ENCODE measurements around the gene PSME3.
A peak's percentile ranks its signal among the peaks of the same experiment; 100 is the strongest.

The PSME3 gene

DNA sequence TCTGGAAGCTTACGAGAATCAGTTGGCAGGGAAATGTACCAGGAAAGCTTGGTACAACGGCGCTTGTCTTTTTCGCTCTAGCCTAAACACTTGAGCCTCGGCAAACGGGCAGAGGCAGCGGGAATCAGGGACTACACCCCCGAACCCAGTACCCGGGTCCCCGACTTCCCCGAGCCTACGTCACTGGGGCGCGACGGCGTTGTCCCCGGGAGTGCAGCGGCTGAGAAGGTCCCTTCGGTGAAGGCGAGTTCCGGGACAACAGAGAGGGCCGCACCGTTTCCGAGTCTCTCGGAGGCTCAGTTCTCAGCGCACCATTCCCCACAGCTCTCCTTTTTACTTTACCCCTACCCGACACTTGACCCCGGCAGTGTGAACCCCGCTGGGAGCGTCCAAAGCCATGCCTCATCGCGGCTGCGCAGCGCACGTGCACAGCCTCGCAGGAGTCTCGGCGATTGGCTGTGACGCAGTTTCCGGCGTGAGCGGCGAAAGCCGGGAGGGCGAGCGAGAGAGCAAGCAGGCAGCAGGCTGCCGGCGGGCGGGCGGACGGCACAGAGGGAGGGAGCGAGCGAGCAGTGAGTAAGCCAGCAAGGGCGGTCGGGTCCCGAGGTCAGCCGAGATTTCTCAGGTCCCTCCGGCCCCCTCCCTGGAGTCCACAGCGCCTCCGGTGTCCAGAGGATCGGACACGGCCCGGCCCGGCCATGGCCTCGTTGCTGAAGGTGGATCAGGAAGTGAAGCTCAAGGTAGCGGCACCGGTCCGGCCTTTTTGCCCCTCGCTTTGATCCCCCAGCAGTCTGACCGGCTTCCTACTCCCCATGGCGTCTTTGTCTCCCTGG, at the start of gene PSME3:
PSME3 (plus strand) TSS at position 464 of the 833 bp plus-strand sequence; CDS start at position 699, 235 bp downstream.
- DNase-seq, result peak; percentile 93

DNA sequence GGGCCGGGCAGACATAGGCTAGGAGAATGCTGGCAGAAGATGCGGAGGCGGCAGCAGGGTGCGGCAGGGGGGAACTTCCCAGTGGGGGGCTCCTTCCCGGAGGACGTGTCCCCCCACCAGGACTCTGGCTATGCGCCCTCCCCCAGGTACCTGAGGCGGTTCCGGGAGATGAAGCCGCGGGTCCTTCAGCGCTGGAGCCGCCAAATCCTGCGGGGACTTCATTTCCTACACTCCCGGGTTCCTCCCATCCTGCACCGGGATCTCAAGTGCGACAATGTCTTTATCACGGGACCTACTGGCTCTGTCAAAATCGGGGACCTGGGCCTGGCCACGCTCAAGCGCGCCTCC, 49.4 kb upstream of the PSME3 start:
- DNase-seq, result no peak

DNA sequence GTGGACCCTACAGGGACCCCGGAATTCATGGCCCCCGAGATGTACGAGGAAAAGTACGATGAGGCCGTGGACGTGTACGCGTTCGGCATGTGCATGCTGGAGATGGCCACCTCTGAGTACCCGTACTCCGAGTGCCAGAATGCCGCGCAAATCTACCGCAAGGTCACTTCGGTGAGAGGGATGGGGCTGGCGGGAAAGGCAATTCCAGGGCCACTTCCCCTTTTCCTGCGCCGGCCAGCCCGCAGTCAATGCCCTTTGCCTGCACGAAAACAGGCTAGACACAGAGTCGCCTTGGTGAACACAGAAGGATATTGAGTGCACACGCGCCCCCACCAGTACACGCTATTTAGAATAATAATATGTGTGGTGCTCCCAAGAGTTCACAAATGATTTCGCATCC, 48.8 kb upstream of the PSME3 start:
- no peak for DNase-seq

DNA sequence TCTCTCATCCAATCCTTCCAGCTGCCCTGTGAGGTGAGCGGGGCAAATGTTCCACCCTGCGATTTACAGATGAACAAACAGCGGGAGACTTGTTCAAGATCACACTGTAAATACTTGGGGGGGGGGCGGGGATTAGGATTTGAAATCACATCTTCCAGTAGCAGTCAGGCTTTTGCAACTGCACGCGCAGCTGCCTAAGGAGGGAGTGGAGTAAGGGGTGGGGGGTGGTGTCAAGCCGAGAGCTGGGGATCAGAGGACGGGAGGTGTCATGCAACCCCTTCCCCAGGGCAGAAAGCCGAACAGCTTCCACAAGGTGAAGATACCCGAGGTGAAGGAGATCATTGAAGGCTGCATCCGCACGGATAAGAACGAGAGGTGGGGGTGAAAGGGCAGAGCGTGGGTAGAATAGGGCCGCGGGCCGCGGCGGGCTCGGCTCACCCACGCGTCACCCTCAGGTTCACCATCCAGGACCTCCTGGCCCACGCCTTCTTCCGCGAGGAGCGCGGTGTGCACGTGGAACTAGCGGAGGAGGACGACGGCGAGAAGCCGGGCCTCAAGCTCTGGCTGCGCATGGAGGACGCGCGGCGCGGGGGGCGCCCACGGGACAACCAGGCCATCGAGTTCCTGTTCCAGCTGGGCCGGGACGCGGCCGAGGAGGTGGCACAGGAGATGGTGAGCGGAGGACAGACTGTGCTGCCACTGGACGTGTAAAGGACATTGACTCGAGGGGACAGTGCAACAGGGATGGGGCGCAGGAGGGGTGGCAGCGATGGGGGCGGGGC, 48.2 kb upstream of the PSME3 start:
- no peak for DNase-seq

DNA sequence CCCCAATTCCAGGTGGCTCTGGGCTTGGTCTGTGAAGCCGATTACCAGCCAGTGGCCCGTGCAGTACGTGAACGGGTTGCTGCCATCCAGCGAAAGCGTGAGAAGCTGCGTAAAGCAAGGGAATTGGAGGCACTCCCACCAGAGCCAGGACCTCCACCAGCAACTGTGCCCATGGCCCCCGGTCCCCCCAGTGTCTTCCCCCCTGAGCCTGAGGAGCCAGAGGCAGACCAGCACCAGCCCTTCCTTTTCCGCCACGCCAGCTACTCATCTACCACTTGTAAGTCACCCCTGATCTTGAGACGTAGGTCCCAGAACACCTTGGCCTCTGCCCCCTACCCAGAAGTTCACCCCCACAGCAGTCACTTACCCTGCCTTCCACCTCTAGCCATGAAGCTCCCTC, 45.9 kb upstream of the PSME3 start:
- no peak for DNase-seq

DNA sequence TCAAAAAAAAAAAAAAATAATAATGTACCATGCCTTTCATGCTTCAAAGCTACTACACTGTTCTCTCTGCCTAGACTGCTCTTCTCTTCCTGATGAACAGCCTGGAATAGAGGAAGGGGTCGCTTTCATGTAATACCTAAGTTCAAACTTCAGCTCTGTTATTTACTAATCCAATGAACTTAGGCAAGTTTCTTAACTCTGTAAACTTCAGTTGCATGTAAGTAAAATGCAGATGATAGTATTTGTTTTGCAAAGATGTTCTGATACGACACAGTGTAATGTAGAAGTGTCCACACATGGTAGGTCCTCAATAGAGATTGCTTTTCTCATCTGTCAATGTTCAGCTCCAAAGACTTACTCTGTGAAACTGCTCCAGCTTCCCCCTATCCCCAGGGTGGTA, 41.2 kb upstream of the PSME3 start:
- no peak for DNase-seq

GRCh38 chr17:42792545-42792944, 40.7 kb upstream of the PSME3 start:
- no peak for DNase-seq

DNA sequence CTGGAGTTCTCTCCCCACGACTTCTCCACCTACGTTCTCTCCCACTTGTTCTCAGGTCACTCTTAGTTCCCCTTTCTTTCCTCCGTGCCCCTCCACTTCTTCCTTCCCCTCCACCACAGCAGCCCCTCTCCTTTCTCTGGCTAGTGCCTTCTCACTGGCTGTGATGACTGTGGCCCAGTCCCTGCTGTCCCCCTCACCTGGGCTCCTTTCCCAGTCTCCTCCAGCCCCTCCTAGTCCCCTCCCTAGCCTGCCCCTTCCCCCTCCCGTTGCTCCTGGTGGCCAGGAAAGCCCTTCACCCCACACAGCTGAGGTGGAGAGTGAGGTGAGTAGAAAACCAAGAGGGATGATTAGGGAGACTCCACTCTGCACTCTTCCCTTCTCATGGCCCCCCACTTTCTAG, 38.1 kb upstream of the PSME3 start:
- DNase-seq, result no peak

DNA sequence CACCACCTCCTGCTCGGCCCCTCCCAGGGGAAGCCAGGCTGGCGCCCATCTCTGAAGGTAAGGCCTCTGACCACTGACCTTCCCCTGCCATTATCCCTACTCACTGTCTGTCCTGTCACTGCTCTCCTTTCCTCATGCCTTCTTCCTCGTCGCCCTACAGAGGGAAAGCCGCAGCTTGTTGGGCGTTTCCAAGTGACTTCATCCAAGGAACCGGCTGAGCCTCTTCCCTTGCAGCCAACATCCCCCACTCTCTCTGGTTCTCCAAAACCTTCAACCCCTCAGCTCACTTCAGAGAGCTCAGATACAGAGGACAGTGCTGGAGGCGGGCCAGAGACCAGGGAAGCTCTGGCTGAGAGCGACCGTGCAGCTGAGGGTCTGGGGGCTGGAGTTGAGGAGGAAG, 37.7 kb upstream of the PSME3 start:
- DNase-seq, result no peak

DNA sequence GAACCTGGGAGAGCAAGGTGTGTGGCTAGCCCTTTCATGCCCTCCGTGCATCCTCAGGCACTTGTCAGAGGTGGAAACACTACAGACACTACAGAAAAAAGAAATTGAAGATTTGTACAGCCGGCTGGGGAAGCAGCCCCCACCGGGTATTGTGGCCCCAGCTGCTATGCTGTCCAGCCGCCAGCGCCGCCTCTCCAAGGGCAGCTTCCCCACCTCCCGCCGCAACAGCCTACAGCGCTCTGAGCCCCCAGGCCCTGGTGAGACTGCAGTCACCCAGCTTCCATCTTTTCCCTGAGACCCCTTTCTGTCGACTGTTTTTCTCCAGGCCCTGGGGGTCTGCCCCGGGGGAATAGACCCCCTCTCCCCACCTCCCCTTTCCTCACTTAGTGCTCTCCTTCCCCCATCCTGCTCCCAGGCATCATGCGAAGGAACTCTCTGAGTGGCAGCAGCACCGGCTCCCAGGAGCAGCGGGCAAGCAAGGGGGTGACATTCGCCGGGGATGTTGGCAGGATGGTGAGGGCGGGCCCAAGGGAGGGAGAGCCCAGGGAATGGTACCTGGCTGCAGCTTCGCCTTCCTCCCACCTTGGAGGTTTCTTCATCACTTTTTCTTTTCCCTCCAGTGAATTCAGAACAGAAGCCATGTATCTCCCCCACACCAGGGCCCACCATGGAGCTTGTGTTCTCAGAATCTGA, 37.0 kb upstream of the PSME3 start:
- no peak for DNase-seq

DNA sequence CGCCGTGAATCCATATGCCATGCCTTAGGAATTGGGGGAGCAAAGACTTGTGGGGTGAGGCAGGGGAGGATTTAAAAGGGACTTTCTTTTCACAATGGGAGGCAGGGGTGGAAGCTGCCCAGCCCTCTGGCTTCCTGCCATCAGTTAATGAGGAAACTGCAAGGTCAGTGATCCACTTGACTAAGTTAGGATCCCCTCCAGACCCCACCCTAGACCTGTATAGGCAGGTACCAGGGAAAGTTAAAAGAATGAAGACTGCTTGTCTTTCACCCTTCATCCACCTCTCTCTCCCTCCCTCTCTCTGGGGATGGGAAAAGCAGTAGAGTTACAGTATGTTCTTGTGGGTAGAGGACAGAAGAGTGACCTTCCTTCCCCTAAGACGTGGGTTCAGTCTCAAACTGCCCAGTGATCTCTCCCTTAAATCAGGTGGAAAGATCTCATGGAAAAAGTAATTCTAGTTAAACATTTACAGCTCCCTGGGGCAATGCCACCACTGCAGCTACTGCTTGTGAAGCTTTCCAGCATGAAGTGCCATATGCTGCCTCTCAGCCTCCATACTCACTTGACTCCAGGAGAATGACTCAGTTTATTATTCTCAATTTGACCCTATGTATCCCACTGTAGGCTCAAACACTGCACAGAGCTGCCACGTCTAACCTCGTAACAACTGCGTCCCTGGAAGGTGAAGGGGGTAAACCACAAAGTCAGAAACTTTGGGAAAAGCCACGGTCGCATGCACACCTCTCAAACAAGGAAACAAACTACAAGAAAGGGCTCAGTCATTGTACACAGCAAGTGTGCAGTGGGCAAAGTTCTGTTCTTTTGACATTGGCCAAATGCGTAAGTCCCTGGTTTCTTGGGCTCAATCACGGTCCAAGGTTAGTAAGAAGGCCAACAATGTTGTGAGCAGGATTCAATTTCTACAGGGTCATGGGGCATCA, 35.9 kb upstream of the PSME3 start:
- no peak for DNase-seq

DNA sequence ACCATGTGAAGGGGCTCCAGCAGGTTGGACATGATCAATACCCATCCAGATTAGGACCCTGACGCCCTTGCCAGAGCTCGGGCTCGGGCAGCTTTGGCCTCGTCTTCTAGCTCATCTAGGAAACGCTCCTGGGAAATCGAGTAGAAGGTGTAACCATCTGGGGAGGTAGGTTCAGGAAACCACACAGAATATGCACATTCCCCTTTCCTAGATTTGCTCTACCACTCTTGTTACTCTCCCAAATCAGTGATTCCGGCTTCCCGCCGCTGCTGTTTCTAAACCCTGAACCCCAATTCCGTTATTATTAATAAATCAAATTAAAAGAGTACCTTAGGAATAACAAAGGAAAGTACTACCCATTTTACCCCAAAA, 35.2 kb upstream of the PSME3 start:
- DNase-seq, result no peak

DNA sequence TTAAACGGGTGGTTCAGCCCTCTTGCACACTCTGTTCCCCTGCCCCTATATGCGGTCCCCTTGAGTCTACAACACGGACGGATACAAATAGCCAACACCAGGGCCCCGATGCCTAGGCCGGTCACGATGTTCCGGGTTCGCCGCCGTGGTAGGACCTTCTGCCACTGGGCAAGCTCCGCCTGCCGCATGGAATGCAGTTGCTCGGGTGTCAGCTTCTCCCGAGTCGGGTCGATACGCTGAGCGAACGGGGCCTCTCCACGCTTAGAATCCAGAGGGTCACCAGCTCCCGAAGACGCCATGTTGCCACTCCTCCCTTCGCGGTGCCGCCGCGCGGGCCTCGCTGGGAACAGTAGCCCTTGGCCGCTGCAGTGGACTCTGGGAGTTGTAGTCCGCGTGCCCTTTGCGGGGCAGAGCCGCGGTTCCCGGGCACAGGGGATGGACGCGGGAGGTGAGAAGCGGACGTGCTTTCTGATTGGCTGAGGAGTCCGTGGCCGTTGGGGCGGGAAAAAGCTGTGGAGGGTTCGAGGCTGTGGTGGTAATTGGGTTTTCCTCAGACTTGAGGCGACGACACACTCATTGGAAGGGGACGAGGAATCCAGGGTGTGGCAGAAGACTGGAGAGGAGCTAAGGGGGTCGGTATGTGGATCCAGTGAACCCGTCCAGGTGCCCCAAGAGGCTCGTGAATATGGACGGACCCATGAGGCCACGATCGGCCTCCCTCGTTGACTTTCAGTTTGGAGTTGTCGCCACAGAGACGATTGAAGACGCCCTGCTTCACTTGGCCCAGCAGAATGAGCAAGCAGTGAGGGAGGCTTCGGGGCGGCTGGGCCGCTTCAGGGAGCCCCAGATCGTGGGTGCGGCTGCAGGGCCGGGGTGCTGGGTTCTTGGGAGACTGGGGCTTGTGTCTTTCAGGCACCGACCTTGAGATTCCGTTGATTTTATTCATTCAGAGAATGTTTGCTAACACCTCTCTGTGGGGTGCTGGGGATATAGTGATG, 34.5 kb upstream of the PSME3 start, which contains the start of the genes CNTD1 and COA3:
CNTD1 (plus strand) TSS at position 479 of the 998 bp plus-strand sequence; CDS start at position 686, 207 bp downstream.
COA3 (minus strand) TSS at position 322 of the 998 bp plus-strand sequence; CDS start at position 299, 23 bp downstream.
- peak; percentile 83 for DNase-seq

DNA sequence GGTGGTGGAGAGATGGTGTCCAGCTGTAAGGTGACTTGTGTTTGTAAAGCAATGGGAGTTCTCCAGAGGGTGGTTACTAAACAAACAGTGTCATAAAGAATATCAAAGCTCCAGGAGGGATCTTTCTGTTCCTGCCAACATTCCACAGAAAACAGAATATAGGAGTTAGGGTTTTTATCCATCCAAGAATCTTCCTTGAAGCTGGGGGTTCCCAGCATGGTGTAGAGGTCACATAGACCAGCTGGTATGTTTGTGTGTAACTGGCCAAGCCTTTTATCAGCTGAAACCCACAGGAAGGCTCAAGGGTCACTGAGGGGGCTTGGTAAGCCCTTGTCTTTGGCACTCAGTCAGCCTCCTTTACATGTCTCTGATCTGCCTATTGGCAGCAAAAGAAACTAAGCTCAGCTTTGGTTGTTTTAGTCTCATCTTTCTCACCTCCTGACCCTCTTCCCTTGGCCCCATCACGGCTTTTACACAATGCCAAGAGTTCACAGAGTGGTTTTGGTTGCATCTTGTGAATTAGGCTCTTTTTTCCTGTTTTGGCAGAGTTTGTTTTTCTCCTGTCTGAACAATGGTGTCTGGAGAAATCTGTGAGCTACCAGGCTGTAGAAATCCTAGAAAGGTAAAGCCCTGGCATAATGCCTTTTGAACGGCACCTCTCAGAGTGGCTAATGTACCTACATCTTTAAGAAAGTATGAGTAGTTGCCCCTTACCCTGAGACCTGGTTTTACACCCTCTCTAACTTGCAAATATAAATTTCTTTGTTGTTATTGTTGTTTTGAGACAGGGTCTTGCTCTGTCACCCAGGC, 29.9 kb upstream of the PSME3 start:
- DNase-seq, result no peak

GRCh38 chr17:42804918-42805367, 28.3 kb upstream of the PSME3 start:
- DNase-seq, result no peak

DNA sequence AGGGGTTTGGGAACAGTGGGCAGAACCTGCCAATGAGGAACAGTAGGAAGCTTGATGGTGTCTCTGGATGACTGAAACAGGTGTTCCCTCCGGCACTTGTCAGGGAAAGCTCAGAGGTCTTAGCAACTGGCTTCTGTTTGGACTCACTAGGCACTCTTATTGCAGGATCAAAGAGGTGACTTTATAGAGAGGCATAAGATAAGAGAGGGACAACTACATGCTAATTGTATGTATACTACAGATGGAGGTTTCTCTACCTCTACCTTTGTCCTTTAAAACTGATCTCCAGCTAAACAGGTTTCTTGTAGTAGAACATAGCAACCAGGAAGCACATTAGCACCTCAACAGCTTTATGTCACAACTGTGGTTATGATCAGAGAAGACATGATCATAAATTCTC, 26.9 kb upstream of the PSME3 start:
- DNase-seq, result no peak

GRCh38 chr17:42809250-42809649, 23.9 kb upstream of the PSME3 start:
- DNase-seq, result no peak

GRCh38 chr17:42814633-42815399, 18.4 kb upstream of the PSME3 start:
- DNase-seq, result no peak

DNA sequence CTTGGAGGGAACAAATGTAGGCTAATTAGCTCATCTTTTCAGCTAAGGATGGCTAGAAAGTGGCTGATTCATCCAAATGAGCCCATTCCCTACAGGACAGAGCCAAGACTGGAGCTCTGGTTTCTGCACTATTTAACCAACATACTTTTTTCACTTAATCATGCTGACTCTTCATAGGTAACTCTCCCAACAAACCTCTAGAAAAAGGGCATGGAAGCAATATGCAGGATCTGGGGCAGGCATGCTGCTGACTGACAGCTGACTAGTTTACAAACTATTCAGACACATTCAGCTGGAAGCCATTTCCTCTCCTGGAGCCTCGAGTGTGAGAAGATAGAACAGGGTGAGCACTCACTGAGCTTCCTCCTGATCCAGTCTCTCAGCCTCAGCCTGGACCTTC, 15.3 kb upstream of the PSME3 start:
- DNase-seq, result no peak

Measured in midbrain (tissue), 1 donor.